Neural progenitor cell (in vitro differentiated cells): Measurements from ENCODE around the gene ZFAND3.

ENCODE experiments used
- CTCF ChIP-seq: fragments of 200-600 bp; sonication (generic); IDR thresholded peaks from 2 replicates; pipeline ENCODE4 v1.5.1; 2017; ENCODE audit warnings: antibody characterized with exemption, mild to moderate bottlenecking
- EZH2 ChIP-seq: fragments of 200-600 bp; sonication (generic); IDR thresholded peaks from 2 replicates; pipeline ENCODE4 v1.6.1; 2017; ENCODE audit warnings: antibody characterized with exemption, mild to moderate bottlenecking, moderate library complexity
- EZH2phosphoT487 ChIP-seq: fragments of 200-600 bp; sonication (generic); IDR thresholded peaks from 2 replicates; pipeline ENCODE4 v1.6.1; 2017; ENCODE audit warnings: antibody characterized with exemption

GRCh38 chr6:37889051-37889450 is 69.5 kb downstream of the ZFAND3 start:
- TF ChIP-seq CTCF (no peak), EZH2 (no peak), EZH2phosphoT487 (no peak)
